ENCODE results near the gene PDE3B. TPM values are rescaled to one million over a fixed set of nuclear protein-coding genes. Genes with fewer than 3 reads are reported as not detected.

The PDE3B gene
- total RNA-seq, 1 donor from 2014 or later: 0.26 TPM

DNA sequence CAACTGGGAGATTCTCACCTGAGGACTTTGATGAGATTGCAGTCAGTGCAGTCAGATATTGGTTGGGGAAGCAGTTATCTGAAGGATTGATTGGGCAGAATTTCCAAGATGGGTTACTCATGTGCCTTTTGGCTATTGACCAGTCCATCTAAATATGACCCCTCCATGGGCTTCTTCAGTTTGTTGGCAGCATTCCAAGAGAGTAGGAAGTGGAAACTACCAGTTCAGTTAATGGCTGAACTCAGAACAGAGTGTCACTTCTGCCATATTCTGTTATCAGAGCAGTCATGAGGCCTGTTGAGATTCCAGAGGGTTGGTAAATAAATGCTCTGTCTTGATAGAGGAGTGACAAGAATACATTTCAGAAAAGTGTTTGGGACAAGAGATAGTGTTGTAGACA, 177.4 kb downstream of the PDE3B start:
- no peaks in the 10 kb centered on the region for H3K27me3 ChIP-seq (ENCODE audit: control insufficient read depth, insufficient read depth, low read length)
- H3K36me3 ChIP-seq (ENCODE audit: control insufficient read depth, insufficient read depth, low read length): no peaks in the 10 kb centered on the region
- DNase-seq (ENCODE audit: low read depth): no peak
- TF ChIP-seq, protein P1, sequence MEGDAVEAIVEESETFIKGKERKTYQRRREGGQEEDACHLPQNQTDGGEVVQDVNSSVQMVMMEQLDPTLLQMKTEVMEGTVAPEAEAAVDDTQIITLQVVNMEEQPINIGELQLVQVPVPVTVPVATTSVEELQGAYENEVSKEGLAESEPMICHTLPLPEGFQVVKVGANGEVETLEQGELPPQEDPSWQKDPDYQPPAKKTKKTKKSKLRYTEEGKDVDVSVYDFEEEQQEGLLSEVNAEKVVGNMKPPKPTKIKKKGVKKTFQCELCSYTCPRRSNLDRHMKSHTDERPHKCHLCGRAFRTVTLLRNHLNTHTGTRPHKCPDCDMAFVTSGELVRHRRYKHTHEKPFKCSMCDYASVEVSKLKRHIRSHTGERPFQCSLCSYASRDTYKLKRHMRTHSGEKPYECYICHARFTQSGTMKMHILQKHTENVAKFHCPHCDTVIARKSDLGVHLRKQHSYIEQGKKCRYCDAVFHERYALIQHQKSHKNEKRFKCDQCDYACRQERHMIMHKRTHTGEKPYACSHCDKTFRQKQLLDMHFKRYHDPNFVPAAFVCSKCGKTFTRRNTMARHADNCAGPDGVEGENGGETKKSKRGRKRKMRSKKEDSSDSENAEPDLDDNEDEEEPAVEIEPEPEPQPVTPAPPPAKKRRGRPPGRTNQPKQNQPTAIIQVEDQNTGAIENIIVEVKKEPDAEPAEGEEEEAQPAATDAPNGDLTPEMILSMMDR (IDR thresholded peaks at IDR 0.05; ENCODE audit: insufficient read depth, low read length, severe bottlenecking): no peak
- no peak overlapping the region for H3K4me3 ChIP-seq (ENCODE audit: low read depth, low read length)
- FAIRE-seq: no peak

DNA sequence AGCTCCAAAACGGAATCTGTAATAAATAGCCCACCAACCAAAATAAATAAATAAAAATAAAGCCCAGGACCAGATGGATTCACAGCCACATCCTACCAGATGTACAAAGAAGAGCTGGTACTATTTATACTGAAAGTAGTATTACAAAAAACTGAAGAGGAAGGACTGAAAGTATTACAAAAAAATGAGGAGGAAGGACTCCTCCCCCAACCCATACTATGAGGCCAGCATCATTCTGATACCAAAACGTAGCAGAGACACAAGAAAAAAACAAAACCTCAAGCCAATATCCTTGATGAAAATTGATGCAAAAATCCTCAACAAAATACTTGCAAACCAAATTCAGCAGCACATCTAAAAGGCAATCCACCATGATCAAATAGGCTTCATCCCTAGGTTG, 183.0 kb downstream of the PDE3B start:
- no peak for FAIRE-seq
- TF ChIP-seq, protein P1 (IDR thresholded peaks at IDR 0.05; ENCODE audit: insufficient read depth, low read length, severe bottlenecking): no peak
- H3K27me3 ChIP-seq (ENCODE audit: control insufficient read depth, insufficient read depth, low read length): no peaks in the 10 kb centered on the region
- no peak overlapping the region for H3K4me3 ChIP-seq (ENCODE audit: low read depth, low read length)
- H3K36me3 ChIP-seq (ENCODE audit: control insufficient read depth, insufficient read depth, low read length): no peaks in the 10 kb centered on the region
- no peak for DNase-seq (ENCODE audit: low read depth)

DNA sequence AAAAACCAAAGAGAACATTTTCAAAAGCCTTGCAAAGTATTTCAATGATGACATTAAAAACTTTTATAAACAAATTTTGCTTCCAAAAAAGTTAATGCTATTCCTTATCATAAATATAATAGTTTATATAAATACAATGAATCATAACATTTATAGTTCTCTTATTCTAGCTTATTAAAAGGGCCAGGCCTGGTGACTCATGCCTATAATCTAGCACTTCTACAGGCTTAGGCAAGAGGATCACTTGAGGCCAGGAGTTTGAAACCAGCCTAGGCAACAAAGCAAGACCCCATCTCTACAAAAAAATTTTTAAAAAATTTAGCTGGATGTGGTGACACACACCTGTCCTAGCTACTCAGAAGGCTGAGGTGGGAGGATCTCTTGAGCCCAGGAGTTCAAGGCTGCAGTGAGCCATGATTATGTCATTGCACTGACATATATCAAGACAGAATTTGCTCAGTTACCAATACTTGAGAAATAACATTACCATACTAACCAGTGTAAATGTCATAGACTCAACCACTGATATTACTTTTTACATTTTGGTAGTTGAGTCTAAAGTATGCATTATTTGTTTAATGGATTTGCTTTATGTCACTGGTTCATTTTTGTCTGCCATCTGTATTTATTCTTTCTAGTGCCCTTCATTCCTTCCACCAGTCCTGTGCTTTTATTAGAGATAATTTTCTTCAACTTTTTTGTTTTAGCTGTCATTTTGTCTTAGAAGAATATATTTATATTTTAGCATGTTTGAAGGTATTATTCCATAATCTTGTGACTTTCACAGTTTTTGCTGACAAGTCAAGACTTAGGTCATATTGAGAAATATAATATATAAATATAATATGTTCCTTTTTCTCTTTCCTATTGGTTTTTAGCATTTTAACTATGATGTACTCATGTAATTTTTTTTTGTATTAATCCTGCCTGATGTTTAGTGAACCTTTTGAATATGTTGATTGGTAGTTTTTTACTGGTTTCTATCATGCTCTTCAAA, 192.2 kb downstream of the PDE3B start:
- FAIRE-seq (no peak), DNase-seq (ENCODE audit: low read depth) (no peak)
- H3K27me3 ChIP-seq (ENCODE audit: control insufficient read depth, insufficient read depth, low read length): no peaks in the 10 kb centered on the region
- no peak overlapping the region for H3K4me3 ChIP-seq (ENCODE audit: low read depth, low read length)
- TF ChIP-seq, protein P1 (IDR thresholded peaks at IDR 0.05; ENCODE audit: insufficient read depth, low read length, severe bottlenecking): no peak
- no peaks in the 10 kb centered on the region for H3K36me3 ChIP-seq (ENCODE audit: control insufficient read depth, insufficient read depth, low read length)

DNA sequence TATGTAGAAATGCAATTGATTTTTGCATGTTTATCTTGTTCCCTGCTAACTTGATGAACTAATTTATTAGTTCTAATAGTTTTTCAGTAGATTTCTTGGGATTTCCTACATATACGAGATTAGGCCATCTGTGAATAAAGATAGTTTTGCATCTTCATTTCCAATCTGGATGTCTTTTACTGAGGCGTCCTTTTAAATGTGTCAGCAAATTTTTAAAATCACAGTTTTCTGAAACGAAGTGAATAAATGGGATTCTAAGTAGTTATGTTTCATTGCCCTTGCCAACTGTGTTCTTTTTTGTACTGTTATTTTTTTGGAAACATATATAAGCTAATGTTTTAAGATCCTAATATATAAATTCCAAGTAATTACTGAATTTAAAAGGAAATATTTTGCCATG, 198.4 kb downstream of the PDE3B start:
- no peak for FAIRE-seq
- no peak for DNase-seq (ENCODE audit: low read depth)
- Histone ChIP-seq H3K27me3 (ENCODE audit: control insufficient read depth, insufficient read depth, low read length) (no peaks in the 10 kb centered on the region), H3K4me3 (ENCODE audit: low read depth, low read length) (no peak overlapping the region), H3K36me3 (ENCODE audit: control insufficient read depth, insufficient read depth, low read length) (no peaks in the 10 kb centered on the region)
- TF ChIP-seq, protein P1 (IDR thresholded peaks at IDR 0.05; ENCODE audit: insufficient read depth, low read length, severe bottlenecking): no peak

DNA sequence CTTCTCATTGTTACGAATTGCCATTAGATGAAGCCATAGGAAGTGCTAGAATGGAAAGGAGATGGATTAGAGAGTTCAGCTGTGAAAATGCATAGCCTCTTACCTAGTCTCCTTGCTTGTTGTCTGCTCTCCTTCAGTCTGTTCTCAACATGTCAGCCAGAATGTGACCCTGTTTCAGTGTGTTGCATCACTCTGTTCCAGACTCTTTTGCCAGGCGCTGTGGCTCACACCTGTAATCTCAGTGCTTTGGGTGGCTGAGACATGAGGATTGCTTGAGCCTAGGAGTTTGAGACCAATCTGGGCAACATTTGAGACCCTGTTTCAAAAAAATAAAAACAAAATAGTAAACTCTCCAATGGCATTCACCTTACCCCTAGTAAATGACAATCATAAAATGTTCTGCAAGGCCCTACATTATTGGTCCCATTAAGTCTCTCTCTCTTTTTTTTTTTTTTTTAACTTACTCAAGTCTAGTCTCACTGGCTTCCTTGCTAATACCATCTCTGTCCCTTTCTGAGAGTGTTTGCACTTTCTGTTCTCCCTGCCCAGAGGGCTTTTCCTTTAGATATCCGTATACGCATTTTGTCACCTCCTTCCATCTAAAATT, 209.1 kb downstream of the PDE3B start:
- no peaks in the 10 kb centered on the region for H3K36me3 ChIP-seq (ENCODE audit: control insufficient read depth, insufficient read depth, low read length)
- no peaks in the 10 kb centered on the region for H3K27me3 ChIP-seq (ENCODE audit: control insufficient read depth, insufficient read depth, low read length)
- no peak for FAIRE-seq
- H3K4me3 ChIP-seq (ENCODE audit: low read depth, low read length): no peak overlapping the region
- TF ChIP-seq, protein P1 (IDR thresholded peaks at IDR 0.05; ENCODE audit: insufficient read depth, low read length, severe bottlenecking): no peak
- DNase-seq (ENCODE audit: low read depth): peak; percentile 12
